ENCODE measurements around the gene HIVEP1.

DNA sequence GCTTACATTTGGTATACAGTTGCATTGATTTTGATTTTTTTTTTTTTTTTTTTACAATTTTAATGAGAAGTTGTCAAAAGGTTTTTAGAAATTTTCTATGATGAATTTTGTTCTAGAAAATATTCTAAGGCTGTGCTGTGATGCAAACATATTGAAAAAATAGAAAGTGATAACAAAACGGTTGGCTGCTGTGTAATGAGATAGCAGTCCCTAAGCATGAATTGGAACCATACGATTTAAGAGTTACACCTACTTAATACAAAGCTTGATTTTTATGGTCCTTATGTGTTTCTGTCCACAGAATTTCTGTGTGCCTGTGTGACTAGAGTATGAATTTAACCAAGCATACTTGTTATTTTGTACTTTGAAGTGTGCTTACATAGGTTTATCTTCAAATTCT is 12.1 kb downstream of the HIVEP1 start:
- TF ChIP-seq, protein P1, sequence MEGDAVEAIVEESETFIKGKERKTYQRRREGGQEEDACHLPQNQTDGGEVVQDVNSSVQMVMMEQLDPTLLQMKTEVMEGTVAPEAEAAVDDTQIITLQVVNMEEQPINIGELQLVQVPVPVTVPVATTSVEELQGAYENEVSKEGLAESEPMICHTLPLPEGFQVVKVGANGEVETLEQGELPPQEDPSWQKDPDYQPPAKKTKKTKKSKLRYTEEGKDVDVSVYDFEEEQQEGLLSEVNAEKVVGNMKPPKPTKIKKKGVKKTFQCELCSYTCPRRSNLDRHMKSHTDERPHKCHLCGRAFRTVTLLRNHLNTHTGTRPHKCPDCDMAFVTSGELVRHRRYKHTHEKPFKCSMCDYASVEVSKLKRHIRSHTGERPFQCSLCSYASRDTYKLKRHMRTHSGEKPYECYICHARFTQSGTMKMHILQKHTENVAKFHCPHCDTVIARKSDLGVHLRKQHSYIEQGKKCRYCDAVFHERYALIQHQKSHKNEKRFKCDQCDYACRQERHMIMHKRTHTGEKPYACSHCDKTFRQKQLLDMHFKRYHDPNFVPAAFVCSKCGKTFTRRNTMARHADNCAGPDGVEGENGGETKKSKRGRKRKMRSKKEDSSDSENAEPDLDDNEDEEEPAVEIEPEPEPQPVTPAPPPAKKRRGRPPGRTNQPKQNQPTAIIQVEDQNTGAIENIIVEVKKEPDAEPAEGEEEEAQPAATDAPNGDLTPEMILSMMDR (conservative IDR thresholded peaks at IDR 0.05; ENCODE audit: low read depth, low read length), result no peak
- no peak for TF ChIP-seq EZH2 (IDR thresholded peaks at IDR 0.05; ENCODE audit: low read length, unreplicated experiment)
